Stromal cell of bone marrow (primary cell): ENCODE results near the gene PFKFB3.
"Not testable (repeated sequence)": the region's sequence is repeated elsewhere in the genome, so short reads cannot be mapped to it uniquely, and the experiment has no call there.

ENCODE experiments used
- DNase-seq: peaks from one replicate; pipeline ENCODE4 v3.0.0-alpha.2; 2012; ENCODE audit warnings: low read depth

The PFKFB3 gene

DNA sequence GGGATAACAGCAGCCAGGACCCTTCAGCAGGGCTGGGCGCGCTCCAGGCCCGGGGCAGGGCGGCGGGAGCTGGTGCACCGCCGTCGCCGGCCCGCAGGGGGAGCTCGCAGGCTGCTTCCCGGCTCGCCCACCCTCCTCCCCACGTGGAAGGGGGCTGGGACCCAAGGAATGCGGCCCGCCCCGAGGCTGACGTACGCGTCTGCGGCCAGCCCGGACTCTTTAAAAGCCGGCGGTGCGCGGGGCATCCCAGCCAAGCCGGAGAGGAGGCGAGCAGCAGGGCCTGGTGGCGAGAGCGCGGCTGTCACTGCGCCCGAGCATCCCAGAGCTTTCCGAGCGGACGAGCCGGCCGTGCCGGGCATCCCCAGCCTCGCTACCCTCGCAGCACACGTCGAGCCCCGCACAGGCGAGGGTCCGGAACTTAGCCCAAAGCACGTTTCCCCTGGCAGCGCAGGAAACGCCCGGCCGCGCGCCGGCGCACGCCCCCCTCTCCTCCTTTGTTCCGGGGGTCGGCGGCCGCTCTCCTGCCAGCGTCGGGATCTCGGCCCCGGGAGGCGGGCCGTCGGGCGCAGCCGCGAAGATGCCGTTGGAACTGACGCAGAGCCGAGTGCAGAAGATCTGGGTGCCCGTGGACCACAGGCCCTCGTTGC is at the start of gene PFKFB3:
TSS of gene PFKFB3 (plus strand) at position 249 of the 647 bp plus-strand sequence. CDS start at position 578, 329 bp downstream.
- DNase-seq = peak; percentile 86

DNA sequence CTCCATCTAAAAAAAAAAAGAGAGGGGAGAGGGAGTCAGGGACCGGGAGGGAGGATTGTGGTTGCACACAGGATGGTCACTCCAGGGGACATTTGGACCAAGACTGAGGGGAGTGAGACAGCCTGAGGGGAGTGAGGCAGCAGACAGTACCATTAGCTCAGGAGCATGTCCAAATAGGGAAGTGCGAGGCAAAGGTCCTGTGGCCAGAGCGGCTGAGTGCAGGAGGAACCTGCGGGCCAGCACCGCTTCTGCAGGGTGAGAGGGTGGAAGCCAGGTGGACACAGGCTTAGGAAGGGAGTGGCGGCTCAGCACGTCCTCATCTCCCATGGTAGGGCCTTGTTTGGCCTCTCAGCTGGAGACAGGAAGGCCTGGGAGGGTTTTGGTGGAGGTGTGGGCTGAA is 48.9 kb upstream of the PFKFB3 start:
- DNase-seq = no peak

DNA sequence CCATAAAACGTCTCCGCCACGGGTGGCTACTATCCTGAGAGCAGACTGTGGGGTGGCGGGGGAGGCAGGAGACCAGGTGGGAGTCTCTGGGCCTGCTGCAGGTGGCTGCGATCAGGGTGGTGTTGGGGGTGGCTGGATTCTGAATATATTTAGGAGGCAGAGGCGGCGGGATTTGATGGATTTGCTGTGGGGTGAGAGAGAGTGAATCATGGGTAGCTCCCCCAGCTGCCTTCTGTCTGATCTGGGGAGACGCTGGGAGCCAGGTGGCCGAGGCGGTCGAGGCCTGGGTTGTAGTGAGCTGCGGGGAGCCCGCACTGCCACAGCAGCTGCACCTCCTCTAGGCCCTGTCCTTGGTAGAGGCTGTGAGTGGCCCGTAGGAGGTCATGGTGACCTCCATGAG is 48.2 kb upstream of the PFKFB3 start:
- no peak for DNase-seq

DNA sequence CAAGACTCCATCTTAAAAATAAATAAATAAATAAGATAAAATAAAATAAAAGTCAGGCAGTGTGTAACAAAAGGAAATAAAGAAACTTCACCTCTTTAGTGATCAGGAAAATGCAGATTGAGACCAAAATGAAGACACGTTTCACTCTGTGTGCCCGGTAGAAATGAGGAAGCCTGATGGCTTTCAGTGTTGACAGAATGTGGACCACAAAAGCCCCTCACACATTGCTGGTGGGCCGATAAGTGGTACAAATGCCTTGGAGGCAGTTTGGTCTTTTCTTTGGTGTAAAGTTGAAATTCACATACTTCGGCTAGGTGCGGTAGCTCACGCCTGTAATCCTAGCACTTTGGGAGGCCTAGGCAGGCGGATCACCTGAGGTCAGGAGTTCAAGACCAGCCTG is 44.5 kb upstream of the PFKFB3 start:
- DNase-seq = no peak

DNA sequence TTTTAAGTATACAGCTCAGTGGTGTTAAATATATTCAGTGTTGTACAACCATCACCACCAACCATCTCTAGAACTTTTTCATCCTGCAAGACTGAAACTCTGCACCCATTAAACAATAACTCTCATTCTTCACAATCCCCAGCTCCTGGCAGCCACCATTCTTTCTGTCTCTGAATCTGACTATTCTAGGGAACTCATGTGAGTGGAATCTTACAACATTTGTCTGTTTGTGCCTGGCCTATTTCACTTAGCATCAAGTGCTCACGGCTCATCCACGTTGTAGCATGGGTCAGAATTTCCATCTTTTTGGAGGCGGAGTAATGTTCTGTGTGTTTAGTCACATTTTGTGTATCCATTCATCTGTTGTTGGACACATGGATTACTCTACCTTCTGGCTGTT is 40.8 kb upstream of the PFKFB3 start:
- no peak for DNase-seq

DNA sequence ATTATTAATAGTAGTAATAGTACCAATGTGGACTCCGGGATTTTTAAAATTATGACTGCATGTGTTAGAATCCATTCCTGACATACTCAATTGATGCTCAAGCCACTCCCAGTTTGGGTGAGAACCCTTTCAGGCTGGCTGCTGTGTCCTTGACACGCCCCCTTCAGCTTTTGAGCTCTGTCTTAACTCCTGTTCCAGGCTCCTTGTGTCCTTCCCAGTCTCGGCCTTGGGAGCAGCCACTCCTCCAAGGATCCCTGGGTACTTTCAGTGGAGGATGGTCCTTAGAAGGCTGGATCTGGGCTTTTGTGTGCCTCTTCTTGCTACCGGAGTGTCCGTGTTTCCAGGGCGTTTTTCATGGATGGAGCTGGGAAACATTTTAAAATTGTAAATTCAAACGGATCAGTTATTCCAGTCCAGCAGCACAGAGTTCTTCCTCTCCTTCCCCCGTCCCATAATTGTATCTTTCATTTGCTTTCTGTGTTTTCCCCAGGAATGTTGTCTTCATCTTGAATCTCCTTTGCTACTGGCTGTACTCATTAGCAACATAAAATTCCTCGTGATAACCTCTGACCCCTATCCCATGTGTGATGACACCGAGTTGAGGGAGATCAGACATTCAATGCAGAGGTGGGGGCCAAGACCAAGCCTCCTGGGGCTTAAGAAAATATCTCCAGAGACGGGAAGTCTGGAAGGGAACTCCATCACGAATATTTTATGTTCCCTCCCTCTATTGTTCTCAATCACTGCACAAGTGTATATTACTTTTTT is 40.0 kb upstream of the PFKFB3 start:
- DNase-seq = no peak

DNA sequence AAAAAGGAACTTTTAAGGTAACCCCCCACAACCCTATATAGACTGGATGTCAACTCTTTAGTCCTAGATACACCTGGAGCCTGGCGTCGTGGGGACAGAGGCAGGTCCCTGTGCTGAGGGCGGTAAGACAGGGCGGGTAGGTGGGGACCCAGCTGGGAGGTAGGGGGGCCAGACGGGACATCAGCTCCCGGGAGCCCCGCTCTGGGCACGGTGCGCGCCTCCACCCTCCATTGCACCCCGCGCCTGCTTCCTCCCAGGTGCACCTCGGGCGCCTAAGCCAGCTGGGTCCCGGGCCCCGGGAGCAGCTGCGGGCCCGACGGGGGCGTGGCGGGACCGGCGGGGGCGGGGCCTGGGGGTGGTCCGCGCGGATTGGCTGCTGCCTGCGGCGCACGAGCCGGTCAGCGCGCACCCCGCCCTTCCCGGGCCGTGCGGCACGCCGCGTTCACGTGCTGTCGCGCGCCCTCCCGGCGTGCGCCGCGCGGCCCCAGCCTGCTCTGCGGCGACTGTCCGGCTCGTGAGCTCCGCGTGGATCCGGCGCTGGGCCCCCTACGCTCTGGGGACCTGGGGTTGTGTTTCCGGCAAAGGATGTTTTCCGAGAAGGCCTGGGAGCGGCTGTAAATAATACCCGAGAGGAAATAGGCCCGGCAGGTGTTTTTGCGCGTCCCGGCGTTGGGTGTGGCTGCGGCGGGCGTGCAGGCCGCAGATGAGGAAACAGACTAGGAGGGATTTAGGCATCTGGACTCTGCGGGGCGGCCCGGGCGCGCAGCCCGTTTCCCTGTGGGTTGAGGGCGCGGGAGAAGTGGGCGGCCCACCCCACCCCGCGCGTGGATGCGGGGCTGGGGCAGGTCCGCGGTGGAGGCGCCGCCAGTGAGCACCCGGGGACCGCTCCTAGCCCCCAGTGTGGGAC is 39.1 kb upstream of the PFKFB3 start:
- peak; percentile 70 for DNase-seq

DNA sequence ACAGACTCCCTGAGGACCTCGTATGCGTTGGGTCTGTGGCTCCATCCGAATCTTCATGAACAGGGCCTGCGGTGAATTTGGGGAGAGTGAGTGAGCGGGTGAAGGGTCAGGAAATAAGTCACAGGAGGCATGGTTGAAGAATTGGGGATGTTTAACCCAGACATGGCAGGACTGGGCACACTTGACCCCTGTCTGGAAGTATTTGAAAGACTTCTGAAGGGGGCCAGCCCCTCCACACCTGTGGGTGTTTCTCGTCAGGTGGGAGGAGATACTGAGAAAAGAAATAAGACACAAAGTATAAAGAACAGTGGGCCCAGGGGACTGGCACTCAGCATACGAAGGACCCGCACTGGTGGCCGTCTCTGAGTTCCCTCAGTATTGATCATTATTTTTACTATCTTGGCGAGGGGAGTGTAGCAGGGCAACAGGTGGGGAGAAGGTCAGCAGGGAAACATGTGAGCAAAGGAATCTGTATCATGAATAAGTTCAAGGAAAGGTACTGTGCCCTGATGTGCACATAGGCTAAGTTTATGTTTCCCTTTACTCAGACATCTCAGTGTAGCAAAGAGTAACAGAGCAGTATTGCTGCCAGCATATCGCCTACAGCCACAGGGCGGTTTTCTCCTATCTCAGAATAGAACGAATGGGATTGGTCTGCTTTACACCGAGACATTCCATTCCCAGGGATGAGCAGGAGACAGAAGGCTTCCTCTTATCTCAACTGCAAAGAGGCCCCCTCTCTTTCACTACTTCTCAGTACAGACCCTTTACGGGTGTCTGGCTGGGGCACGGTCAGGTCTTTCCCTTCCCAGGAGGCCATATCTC is 38.2 kb upstream of the PFKFB3 start:
- no peak for DNase-seq

DNA sequence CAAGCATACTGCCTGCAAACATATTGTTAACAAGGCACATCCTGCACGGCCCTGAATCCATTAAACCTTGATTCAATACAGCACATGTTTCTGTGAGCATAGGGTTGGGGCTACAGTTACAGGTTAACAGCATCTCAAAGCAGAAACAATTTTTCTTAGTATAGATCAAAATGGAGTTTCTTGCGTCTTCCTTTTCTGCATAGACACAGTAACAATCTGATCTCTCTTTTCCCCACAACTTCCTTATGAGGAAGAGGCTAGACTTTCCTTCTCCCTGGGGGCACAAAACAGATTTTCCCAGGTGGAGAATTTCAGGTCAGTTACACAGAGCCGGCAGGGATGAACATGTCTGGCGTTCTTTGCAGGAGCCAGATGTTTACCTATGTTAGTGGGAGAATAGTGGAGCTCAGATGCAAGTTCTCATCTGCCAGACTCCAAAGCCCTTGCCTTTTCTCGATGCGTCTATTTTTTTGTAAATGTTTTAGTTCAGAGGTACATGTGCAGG is 37.5 kb upstream of the PFKFB3 start:
- DNase-seq = no peak

DNA sequence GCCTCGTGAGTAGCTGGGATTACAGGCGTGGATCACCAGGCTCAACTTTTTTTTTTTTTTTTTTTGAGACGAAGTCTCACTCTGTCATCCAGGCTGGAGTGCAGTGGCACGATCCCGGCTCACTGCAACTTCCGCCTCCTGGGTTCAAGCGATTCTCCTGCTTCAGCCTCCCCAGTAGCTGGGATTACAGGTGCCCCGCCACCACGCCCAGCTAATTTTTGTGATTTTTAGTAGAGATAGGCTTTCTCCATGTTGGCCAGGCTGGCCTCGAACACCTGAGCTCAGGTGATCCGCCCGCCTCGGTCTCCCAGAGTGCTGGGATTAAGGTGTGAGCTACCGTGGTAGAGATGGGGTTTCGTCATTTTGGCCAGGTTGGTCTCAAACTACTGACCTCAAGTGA is 36.8 kb upstream of the PFKFB3 start:
- not testable (repeated sequence) for DNase-seq

DNA sequence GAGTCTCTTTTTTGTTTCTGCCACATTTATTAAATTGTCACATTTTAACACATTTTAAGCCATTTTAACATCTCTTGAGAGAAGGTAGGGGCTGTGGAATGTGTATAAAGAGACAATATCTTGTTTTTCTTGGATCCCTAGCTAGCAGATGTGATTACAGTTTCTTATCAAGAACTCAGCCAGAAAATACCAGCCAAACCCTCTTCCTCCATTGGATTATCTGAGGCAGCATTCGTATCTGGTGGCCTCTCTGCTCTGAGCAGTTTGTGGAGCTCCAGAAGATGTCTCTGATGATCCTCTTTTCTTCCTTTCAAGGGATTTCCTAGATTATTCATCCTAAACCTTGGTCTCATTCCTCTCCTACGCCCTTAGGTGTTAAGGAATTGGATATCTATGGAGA is 35.3 kb upstream of the PFKFB3 start:
- no peak for DNase-seq

DNA sequence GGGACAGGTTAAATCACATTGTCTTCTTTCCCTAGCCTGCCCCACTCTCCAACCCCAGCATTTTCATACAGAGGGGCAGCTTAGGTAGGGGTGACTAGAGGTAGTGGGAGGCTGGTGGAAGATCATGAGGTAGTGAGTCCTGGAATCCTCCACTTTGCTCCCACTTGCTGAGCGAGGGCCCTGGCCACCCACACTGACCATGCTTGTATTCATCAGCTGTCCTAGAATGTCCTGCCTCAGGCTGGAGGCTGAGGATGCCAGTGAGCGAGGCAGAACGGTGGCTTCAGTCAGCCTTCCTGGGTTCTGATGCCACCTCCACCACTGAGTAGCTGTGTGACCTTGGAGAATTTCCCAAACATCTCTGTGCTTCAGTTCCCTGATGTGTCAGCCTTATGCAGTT is 34.6 kb upstream of the PFKFB3 start:
- DNase-seq = no peak

DNA sequence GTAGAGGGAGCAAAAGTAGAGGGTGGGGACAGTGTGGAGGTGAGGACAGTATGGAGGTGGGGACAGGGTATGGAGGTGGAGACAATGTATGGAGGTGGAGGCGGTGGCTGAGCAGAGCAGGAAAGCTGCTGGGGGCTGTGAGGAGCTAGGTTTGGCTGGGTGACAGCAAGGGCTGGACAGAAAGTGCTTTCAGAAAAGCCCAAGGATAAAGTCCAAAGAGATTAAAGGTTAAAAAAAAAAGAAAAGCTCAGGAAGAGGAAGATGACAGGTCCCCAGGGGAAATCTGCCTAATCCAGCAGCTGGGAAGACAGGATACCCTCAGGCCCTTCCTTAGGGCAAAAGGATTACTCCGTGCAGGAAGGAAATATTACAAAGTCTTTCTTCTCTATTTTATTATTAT is 32.1 kb upstream of the PFKFB3 start:
- no peak for DNase-seq

DNA sequence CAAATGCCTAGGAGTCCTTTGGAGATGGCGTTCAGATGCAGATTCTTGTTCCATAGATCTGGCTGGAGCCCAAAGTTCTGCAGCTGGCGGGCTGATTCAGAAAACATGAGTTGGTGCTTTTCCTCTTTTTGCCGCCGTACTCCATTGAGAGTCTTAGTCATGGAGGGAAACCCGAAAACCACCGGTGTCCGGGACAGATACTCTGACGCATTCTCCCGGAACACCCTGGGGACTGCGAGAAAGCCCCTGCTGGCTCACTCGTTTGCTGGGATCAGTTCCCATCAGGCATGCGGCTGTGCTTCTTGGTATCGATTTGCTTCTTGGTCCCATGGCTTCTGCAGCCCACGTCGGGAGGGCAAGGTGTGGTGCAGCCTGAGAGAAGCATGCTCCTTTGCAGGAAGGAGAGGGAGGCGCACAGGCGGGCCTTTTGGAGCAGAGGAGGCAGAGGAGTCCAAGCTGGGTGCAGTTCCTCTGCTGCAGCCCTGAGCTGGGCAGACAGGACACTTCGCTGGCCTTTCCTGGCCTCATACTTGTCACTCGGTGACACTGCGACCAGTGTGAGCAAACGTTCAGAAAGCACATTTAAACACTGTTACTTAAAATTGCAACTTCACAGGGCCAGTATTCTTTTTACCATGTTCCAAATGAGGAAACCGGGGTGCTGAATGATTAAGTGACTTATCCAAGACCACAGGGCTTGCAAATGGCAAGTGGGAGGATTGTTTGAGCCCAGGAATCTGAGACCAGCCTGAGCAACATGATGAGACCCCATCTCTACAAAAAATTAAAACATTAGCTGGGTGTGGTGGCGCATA is 30.6 kb upstream of the PFKFB3 start:
- peak; percentile 89 for DNase-seq

DNA sequence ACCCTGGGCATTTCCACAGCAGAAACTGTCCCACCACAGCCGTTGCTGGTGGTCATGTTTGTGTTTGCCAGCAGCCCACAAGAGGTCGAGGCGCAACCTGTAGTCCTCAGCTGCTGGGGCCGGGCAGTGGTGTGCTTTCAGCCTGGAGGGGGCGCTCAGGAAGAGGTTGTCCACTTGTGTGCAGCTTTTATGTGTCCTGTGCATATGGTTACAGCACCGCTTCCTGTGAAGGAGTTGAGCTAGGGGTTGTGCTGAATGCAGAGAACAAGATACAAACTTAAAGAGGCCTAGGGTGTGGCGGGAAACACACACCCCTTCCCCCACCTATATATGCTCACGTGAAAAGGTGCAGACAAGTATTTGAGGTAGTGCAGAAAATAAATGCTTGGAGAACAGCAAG is 29.5 kb upstream of the PFKFB3 start:
- no peak for DNase-seq

DNA sequence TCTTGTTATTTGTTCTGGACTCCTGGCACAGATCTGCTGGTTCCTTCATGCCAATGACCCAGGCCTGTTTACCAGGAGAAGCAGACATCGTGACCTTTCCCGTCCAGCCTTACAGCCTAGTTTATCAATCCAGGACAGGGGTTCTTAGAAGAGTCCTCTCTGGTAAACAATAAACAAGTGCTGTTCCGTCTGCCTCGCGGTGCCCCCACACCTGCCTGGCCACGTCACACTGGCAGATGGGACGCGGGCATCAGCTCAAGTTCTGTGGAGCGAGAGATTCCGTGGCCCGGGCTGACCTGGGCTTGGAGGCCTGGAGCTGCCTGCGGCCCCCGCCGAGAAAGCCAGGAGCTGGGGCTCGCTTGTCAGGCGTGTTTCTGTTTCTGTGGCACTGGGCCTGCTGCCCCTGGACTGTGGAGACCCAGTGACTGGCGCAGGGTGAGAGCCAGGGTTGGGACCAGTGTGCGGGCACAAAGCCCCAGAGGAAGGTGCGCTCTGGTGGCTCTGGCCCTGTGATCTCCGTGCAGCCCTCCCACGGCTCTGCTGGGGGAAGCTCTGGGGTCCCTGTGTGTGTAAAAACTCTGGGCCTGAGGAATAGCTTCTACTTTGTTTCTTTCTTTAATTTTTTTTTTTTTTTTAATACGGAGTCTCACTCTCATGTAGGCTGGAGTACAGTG is 28.4 kb upstream of the PFKFB3 start:
- DNase-seq = no peak

DNA sequence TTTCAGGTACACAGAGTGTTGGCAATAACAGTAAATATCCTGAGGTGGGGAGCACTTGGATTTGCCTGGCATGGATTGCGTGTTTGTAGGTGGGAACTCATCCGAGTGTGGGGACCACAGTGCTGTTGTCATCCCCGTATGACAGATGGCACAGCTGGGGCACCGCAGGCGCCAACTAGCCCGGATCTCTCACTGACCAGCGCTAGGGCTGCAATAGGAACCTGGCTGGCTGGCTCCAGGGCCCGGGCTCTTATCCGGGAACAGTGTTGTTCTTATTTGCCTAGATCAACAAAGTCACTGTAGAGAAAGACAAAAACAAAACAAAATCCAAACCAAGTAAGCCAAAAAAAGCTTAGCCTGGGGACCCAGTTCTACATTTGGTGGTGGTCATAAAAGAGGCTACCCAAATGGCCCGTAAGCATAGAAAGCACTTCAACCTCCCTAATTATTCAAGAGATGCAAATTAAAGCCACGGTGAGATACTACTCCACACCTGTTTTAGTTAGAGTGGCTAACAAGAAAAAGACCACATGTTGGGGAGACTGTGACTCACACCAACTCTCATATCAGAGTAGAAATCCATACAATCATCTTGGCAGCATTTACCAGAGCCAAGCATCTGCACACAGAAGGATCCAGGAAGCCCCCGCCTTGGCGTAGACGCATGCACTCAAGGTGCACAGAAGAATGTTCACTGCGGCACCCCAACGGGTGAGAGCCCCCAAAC is 27.2 kb upstream of the PFKFB3 start:
- no peak for DNase-seq

DNA sequence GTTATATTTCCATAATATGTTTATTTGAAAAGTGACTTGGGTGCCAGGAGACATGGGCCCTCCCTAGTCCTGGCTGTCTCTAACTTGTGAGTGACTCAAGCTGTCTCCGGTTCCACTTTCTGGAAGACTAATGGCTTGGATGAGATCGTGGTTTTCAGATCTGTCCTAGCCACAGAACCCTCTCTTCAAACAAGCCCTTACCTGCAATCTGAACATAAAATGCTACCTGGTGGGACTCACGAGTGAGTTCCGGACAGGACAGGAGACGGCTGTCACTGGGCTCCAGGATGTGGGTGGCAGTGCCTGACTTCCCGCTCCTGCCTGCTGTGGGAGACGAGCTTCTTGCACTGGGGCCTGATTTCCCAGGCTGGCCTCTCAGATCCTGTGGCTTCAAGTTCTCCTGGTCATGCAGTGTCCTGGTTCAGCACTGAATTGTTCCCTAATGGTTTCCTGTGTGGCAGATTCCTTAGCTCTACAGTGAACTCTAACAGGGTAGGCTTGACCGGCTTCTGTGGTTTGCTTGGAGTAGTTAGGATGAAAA is 26.0 kb upstream of the PFKFB3 start:
- DNase-seq = no peak

DNA sequence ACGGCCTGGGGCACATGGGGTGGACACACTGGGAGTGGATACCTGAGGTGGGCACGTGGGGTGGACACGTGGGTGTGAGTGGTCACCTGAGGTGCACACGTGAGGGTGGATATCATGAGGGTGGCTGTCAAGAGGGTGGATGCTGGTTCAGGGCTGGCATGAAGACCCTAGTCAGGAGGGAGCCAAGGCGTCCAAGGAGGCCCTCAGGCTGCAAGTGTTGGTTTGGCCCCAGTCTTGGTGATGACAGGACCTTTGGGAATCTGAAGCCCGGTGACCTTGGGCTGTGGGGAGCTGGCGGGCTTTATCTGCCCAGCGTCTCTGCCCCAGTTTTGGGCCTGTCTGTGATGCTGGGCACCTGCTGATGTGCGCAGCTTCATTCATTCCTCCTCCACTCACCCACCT is 24.9 kb upstream of the PFKFB3 start:
- no peak for DNase-seq
